H9 (cell line): ENCODE measurements around the gene GPR35. TPM values are rescaled to one million over a fixed set of nuclear protein-coding genes. Genes with fewer than 3 reads are reported as not detected.
A peak's percentile ranks its signal among the peaks of the same experiment; 100 is the strongest.

Experiments used
- DNase-seq: peaks from one replicate; pipeline ENCODE4 v3.0.0-alpha.2; 2017
- H2AFZ ChIP-seq: one replicate; pipeline ENCODE4 v1.6.1; 2013; ENCODE audit warnings: mild to moderate bottlenecking, low read length, control low read depth, moderate library complexity
- H2AK5ac ChIP-seq: 2 replicates; pipeline ENCODE4 v1.6.1; 2013; ENCODE audit warnings: low read length, control low read depth, mixed read lengths; ENCODE audit not compliant: insufficient read length
- H2BK120ac ChIP-seq: one replicate; pipeline ENCODE4 v1.6.1; 2013; ENCODE audit warnings: low read depth, mild to moderate bottlenecking, low read length, control low read depth, inconsistent platforms; ENCODE audit not compliant: poor library complexity, severe bottlenecking
- H2BK12ac ChIP-seq: 2 replicates; pipeline ENCODE4 v1.6.1; 2013; ENCODE audit warnings: low read length, control low read depth, mixed read lengths, low read depth; ENCODE audit not compliant: insufficient read length
- H2BK15ac ChIP-seq: 2 replicates; pipeline ENCODE4 v1.6.1; 2013; ENCODE audit warnings: low read depth, low read length, control low read depth
- H2BK20ac ChIP-seq: one replicate; pipeline ENCODE4 v1.6.1; 2013; ENCODE audit warnings: low read depth, mild to moderate bottlenecking, low read length, control low read depth, inconsistent platforms; ENCODE audit not compliant: poor library complexity, severe bottlenecking
- H2BK5ac ChIP-seq: 2 replicates; pipeline ENCODE4 v1.6.1; 2013; ENCODE audit warnings: low read length, control low read depth, mixed read lengths; ENCODE audit not compliant: insufficient read length
- H3K14ac ChIP-seq: 2 replicates; pipeline ENCODE4 v1.6.1; 2013; ENCODE audit warnings: low read length, control low read depth; ENCODE audit not compliant: insufficient read depth
- H3K18ac ChIP-seq: 2 replicates; pipeline ENCODE4 v1.6.1; 2013; ENCODE audit warnings: low read depth, mild to moderate bottlenecking, mixed read lengths, low read length, control low read depth; ENCODE audit not compliant: insufficient read length
- H3K23ac ChIP-seq: 2 replicates; pipeline ENCODE4 v1.6.1; 2013; ENCODE audit warnings: low read length, control low read depth, mixed read lengths, low read depth; ENCODE audit not compliant: insufficient read length
- H3K23me2 ChIP-seq: 2 replicates; pipeline ENCODE4 v1.6.1; 2013; ENCODE audit warnings: low read depth, mild to moderate bottlenecking, mixed read lengths, low read length, control low read depth; ENCODE audit not compliant: insufficient read length, poor library complexity, severe bottlenecking
- H3K27ac ChIP-seq: 2 replicates; pipeline ENCODE4 v1.5.1; 2013; ENCODE audit warnings: low read length, control low read depth, mixed read lengths, low read depth; ENCODE audit not compliant: insufficient read length
- H3K27me3 ChIP-seq: 2 replicates; pipeline ENCODE4 v1.6.1; 2013; ENCODE audit warnings: low read length, control low read depth, inconsistent platforms; ENCODE audit not compliant: insufficient read depth
- H3K4ac ChIP-seq: 2 replicates; pipeline ENCODE4 v1.6.1; 2013; ENCODE audit warnings: low read depth, mild to moderate bottlenecking, control low read depth, inconsistent platforms, low read length, moderate library complexity
- H3K4me1 ChIP-seq: 2 replicates; pipeline ENCODE4 v1.6.1; 2013; ENCODE audit warnings: low read length, control low read depth, inconsistent platforms; ENCODE audit not compliant: insufficient read depth
- H3K4me2 ChIP-seq: 2 replicates; pipeline ENCODE4 v1.6.1; 2013; ENCODE audit warnings: low read length, control low read depth, mixed read lengths; ENCODE audit not compliant: insufficient read length, insufficient read depth
- H3K56ac ChIP-seq: 2 replicates; pipeline ENCODE4 v1.6.1; 2013; ENCODE audit warnings: low read depth, mild to moderate bottlenecking, mixed read lengths, low read length, control low read depth; ENCODE audit not compliant: insufficient read length
- H3K79me1 ChIP-seq: 2 replicates; pipeline ENCODE4 v1.6.1; 2013; ENCODE audit warnings: low read depth, mild to moderate bottlenecking, moderate library complexity, low read length, control low read depth, inconsistent platforms; ENCODE audit not compliant: insufficient read depth, poor library complexity, severe bottlenecking
- H3K79me2 ChIP-seq: 2 replicates; pipeline ENCODE4 v1.6.1; 2013; ENCODE audit warnings: low read length, control low read depth, inconsistent platforms; ENCODE audit not compliant: insufficient read depth
- H3K9ac ChIP-seq: 2 replicates; pipeline ENCODE4 v1.6.1; 2013; ENCODE audit warnings: low read length, control low read depth, mixed read lengths; ENCODE audit not compliant: insufficient read length; ENCODE audit errors: extremely low read depth
- H3K9me3 ChIP-seq: one replicate; pipeline ENCODE4 v1.6.1; 2013; ENCODE audit warnings: low read depth, low read length, inconsistent platforms; ENCODE audit not compliant: control insufficient read depth
- H3T11ph ChIP-seq: one replicate; pipeline ENCODE4 v1.6.1; 2013; ENCODE audit warnings: mild to moderate bottlenecking, low read length, control low read depth, inconsistent platforms
- H4K20me1 ChIP-seq: one replicate; pipeline ENCODE4 v1.6.1; 2013; ENCODE audit not compliant: control insufficient read depth, insufficient read length, insufficient read depth
- H4K5ac ChIP-seq: 2 replicates; pipeline ENCODE4 v1.6.1; 2013; ENCODE audit warnings: low read depth, mild to moderate bottlenecking, mixed read lengths, low read length, control low read depth; ENCODE audit not compliant: insufficient read length
- H4K8ac ChIP-seq: replicated peaks from 2 replicates; pipeline ENCODE4 v1.6.1; 2013; ENCODE audit warnings: low read length, control low read depth, mixed read lengths, low read depth; ENCODE audit not compliant: insufficient read length
- H4K91ac ChIP-seq: 2 replicates; pipeline ENCODE4 v1.6.1; 2013; ENCODE audit warnings: low read depth, mild to moderate bottlenecking, moderate library complexity, mixed read lengths, low read length, control low read depth; ENCODE audit not compliant: insufficient read length
- H3K27ac Mint-ChIP-seq, 3 experiments: 2 replicates in 2 of 3; 3 replicates in 1 of 3; pipeline ENCODE4 v1.8.0; 2020 to 2021; ENCODE audit warnings: mixed read lengths in 3 of 3, mild to moderate bottlenecking in 1 of 3, moderate library complexity in 1 of 3
- H3K27me3 Mint-ChIP-seq: 2 replicates; pipeline ENCODE4 v1.8.0; 2021; ENCODE audit warnings: low read depth, mild to moderate bottlenecking, moderate library complexity, mixed read lengths
- H3K36me3 Mint-ChIP-seq, 3 experiments: 2 replicates in 2 of 3; 3 replicates in 1 of 3; pipeline ENCODE4 v1.8.0; 2020 to 2021; ENCODE audit warnings: low read depth in 3 of 3, mixed read lengths in 3 of 3; ENCODE audit not compliant: insufficient read depth in 1 of 3
- H3K4me1 Mint-ChIP-seq, 2 experiments: 2 replicates each; pipeline ENCODE4 v1.8.0; 2020; ENCODE audit warnings: mixed read lengths in 2 of 2
- H3K4me3 Mint-ChIP-seq, 2 experiments: 2 replicates in 1 of 2; 3 replicates in 1 of 2; pipeline ENCODE4 v1.8.0; 2020 to 2021; ENCODE audit warnings: mild to moderate bottlenecking in 2 of 2, mixed read lengths in 2 of 2, moderate library complexity in 1 of 2
- H3K9me3 Mint-ChIP-seq, 2 experiments: 2 replicates in 1 of 2; 3 replicates in 1 of 2; pipeline ENCODE4 v1.8.0; 2020; ENCODE audit warnings: mild to moderate bottlenecking in 2 of 2, mixed read lengths in 2 of 2, moderate library complexity in 1 of 2
- CTCF ChIP-seq: fragments of 200-600 bp; sonication (generic); conservative IDR thresholded peaks from 3 replicates; pipeline ENCODE4 v1.8.0; 2021; ENCODE audit warnings: antibody characterized with exemption, mild to moderate bottlenecking
- WGBS: extraction: QIAGEN DNeasy Blood & Tissue Kit; methylation state at CpG from one replicate; pipeline ENCODE4 v1.1.7; 2013; ENCODE audit warnings: missing lambda C conversion rate, low lambda C conversion rate, mixed read lengths; ENCODE audit not compliant: insufficient read length; ENCODE audit errors: extremely low coverage; 5-methylcytosine and 5-hydroxymethylcytosine counted together
- total RNA-seq: library from RNA; stranded (reverse); gene quantifications from 2 replicates; pipeline ENCODE4 v1.2.1, GENCODE V29; 2021

GPR35 gene
- total RNA-seq, 1 experiment from 2014 or later: 1.4 TPM

- Histone ChIP-seq H3T11ph (no peak overlapping the region), H2AK5ac (no peak overlapping the region), H3K4me1 (no peaks in the 10 kb centered on the region), H3K23ac (no peak overlapping the region), H2AFZ (no peak overlapping the region), H3K27me3 (no peaks in the 10 kb centered on the region; the same call in 1 of the 2 replicates), H2BK15ac (no peak overlapping the region), H4K20me1 (no peaks in the 10 kb centered on the region), H2BK5ac (no peak overlapping the region), H3K56ac (no peak overlapping the region), H3K18ac (no peak overlapping the region), H3K9ac (no peak overlapping the region), H3K27ac (no peak overlapping the region), H4K91ac (no peak overlapping the region), H3K79me2 (no peaks in the 10 kb centered on the region), H3K9me3 (no peaks in the 10 kb centered on the region), H3K4ac (no peak overlapping the region), H4K8ac (no peak overlapping the region), H2BK12ac (no peak overlapping the region), H3K4me2 (no peak overlapping the region), H4K5ac (no peak overlapping the region), H2BK120ac (no peak overlapping the region), H2BK20ac (no peak overlapping the region), H3K14ac (peak overlapping the region; percentile 28; the same call in 1 of the 2 replicates), H3K23me2 (no peaks in the 10 kb centered on the region), H3K79me1 (no peaks in the 10 kb centered on the region)
- peak overlapping the region in 1 of 3 experiments; percentile 86; a peak in 1 of 7 replicates for H3K27ac Mint-ChIP-seq
- H3K4me1 Mint-ChIP-seq: peaks cover 0 to 14% of the 10 kb centered on the region in 2 experiments; a peak in 2 of 4 replicates
- no peaks in the 10 kb centered on the region for H3K27me3 Mint-ChIP-seq
- peak; percentile 29 for DNase-seq
- TF ChIP-seq CTCF: no peak
- WGBS: no CpG with 5 or more reads among the region's 21 CpGs
- H3K36me3 Mint-ChIP-seq: no peaks in the 10 kb centered on the region
- H3K9me3 Mint-ChIP-seq: 0 out of 5 replicates have a peak, but pooled peaks cover 0 to 2% of the 10 kb centered on the region in 2 experiments
- no peak overlapping the region for H3K4me3 Mint-ChIP-seq
These were observed 1.4 kb downstream of the GPR35 start for GRCh38 chr2:240626531-240627300.
